Measurements from ENCODE around the gene CATSPER1. TPM values are rescaled to one million over a fixed set of nuclear protein-coding genes. Genes with fewer than 3 reads are reported as not detected.

The CATSPER1 gene
- total and polyA plus RNA-seq, 2 of the 8 experiments (the other 6 are each of a cell fraction or from before 2014, with no cell fraction given) = not detected

- TF ChIP-seq SAP30 (IDR thresholded peaks at IDR 0.05; ENCODE audit: insufficient read depth, insufficient replicate concordance, low read length) = no peak
- no peak for TF ChIP-seq MAX (IDR thresholded peaks at IDR 0.05)
- no peak for TF ChIP-seq TEAD4 (IDR thresholded peaks at IDR 0.05; ENCODE audit: low read depth, low read length)
- no peak for TF ChIP-seq KDM4A (IDR thresholded peaks at IDR 0.05; ENCODE audit: low read depth, low read length, severe bottlenecking)
Measured at GRCh38 chr11:66017321-66017720, 9.0 kb downstream of the CATSPER1 start (continued).
